ENCODE data around the gene RBM27. TPM values are rescaled to one million over a fixed set of nuclear protein-coding genes. Genes with fewer than 3 reads are reported as not detected.

RBM27 gene
- total and polyA plus RNA-seq, 10 of the 15 experiments (the other 5 are each of a cell fraction or from before 2014, with no cell fraction given) = 5.8 to 33.9 (median 16.9) TPM

GRCh38 chr5:146169076-146169475 is 34.3 kb upstream of the RBM27 start:
- intact Hi-C loops (cut with micrococcal nuclease; ENCODE audit: unreplicated experiment) (no loop called here), in situ Hi-C loops (cut with MboI) (no loop called here)
- H3K4me1 ChIP-seq (ENCODE audit: control insufficient read depth, insufficient read depth, low read length) = no peaks in the 10 kb centered on the region; the same call in none of the 2 replicates
- FAIRE-seq (no peak), DNase-seq (ENCODE audit: low read depth, low spot score) (no peak), ATAC-seq (no peak)
- no peak overlapping the region for H3K9ac ChIP-seq (ENCODE audit: control insufficient read depth, insufficient read depth, low read length)
- no peak overlapping the region for H3K4me2 ChIP-seq (ENCODE audit: control insufficient read depth, insufficient read depth)
- ChIA-PET POLR2A (interaction anchor here (0.7 kb wide), 1 partner anchor 14 kb away, joined by 6 read pairs; no protein-coding TSS in a partner anchor), SMC1A (ENCODE audit: uncharacterized antibody, unreplicated experiment) (interaction anchor here (0.7 kb wide), 1 partner anchor 12 kb away, joined by 3 read pairs; no protein-coding TSS in a partner anchor), RAD21 (ENCODE audit: unreplicated experiment) (no interaction called here), CTCF (interaction anchor here (1.0 kb wide), 1 partner anchor 42 kb away, joined by 3 read pairs; no protein-coding TSS in a partner anchor)
- no peaks in the 10 kb centered on the region for H3K27me3 ChIP-seq (replicated peaks in 1 of 2; ENCODE audit: control insufficient read depth in 2 of 2, insufficient read depth in 2 of 2, low read length in 1 of 2)
- H3K4me3 ChIP-seq = no peak overlapping the region
- H3K79me2 ChIP-seq (ENCODE audit: control insufficient read depth, insufficient read depth, low read length) = no peaks in the 10 kb centered on the region
- H3K9me3 ChIP-seq (replicated peaks; ENCODE audit: control insufficient read depth, insufficient read depth, low read length) = no peaks in the 10 kb centered on the region
- no peak for TF ChIP-seq CREM (IDR thresholded peaks at IDR 0.05; ENCODE audit: low read depth)
- TF ChIP-seq E4F1 (IDR thresholded peaks at IDR 0.05; ENCODE audit: borderline replicate concordance, partially characterized antibody) = no peak
- TF ChIP-seq SIN3A (IDR thresholded peaks at IDR 0.05; ENCODE audit: low read depth, low read length) = no peak
- TF ChIP-seq SPI1 (IDR thresholded peaks at IDR 0.05; ENCODE audit: borderline replicate concordance, insufficient read depth, low read depth, low read length) = no peak
- TF ChIP-seq NR2F1 (conservative IDR thresholded peaks at IDR 0.05) = no peak
- no peak for TF ChIP-seq RAD21 (IDR thresholded peaks at IDR 0.05; ENCODE audit: insufficient read depth, low read depth, low read length)
- TF ChIP-seq MAX (IDR thresholded peaks at IDR 0.05; ENCODE audit: low read depth, low read length) = no peak
- TF ChIP-seq RELB (IDR thresholded peaks at IDR 0.05; ENCODE audit: low read depth) = no peak
- no peak for TF ChIP-seq SUPT20H (IDR thresholded peaks at IDR 0.05; ENCODE audit: borderline replicate concordance, control insufficient read depth, low read depth, low read length)
- no peak for TF ChIP-seq HDAC6 (IDR thresholded peaks at IDR 0.05; ENCODE audit: unreplicated experiment)
- no peak for TF ChIP-seq CHD2 (IDR thresholded peaks at IDR 0.05; ENCODE audit: borderline replicate concordance, low read depth, low read length)
- TF ChIP-seq E2F4 (IDR thresholded peaks at IDR 0.05; ENCODE audit: low read depth, low read length) = no peak
- no peak for TF ChIP-seq JUNB (IDR thresholded peaks at IDR 0.05)
- TF ChIP-seq NFYB (IDR thresholded peaks at IDR 0.05; ENCODE audit: insufficient read depth, low read depth, low read length) = no peak
- TF ChIP-seq NFXL1 (IDR thresholded peaks at IDR 0.05; ENCODE audit: borderline replicate concordance) = no peak
- peaks cover 0 to 23% of the 10 kb centered on the region in 2 experiments; a peak in 2 of 4 replicates for H3K36me3 ChIP-seq (ENCODE audit: control insufficient read depth in 2 of 2, insufficient read depth in 2 of 2, low read length in 1 of 2)
- no TSS peak for BruUV-seq (replicated peaks)
- H4K20me1 ChIP-seq (ENCODE audit: control insufficient read depth, insufficient read depth) = no peaks in the 10 kb centered on the region
- H2AFZ ChIP-seq (ENCODE audit: control insufficient read depth, low read depth, low read length) = no peak overlapping the region
- no peak overlapping the region for H3K27ac ChIP-seq (ENCODE audit: control insufficient read depth, insufficient read depth)
